Measurements from ENCODE around the gene GALNT2.

GRCh38 chr1:230165536-230165935, 98.5 kb downstream of the GALNT2 start:
- TF ChIP-seq CTCF (conservative IDR thresholded peaks at IDR 0.05; ENCODE audit: low read depth, low read length), result no peak
- no peak for TF ChIP-seq RAD21 (IDR thresholded peaks at IDR 0.05; ENCODE audit: low read length)
- TF ChIP-seq POLR2A (IDR thresholded peaks at IDR 0.05; ENCODE audit: low read depth, low read length), result no peak
- no peak for TF ChIP-seq NFE2L2 (IDR thresholded peaks at IDR 0.05; ENCODE audit: low read depth, low read length)
- no peak for TF ChIP-seq CEBPB (IDR thresholded peaks at IDR 0.05; ENCODE audit: low read depth, low read length)
- TF ChIP-seq SMC3 (IDR thresholded peaks at IDR 0.05; ENCODE audit: low read depth, low read length), result no peak
- no peak for TF ChIP-seq FOS (IDR thresholded peaks at IDR 0.05; ENCODE audit: low read depth, low read length)
- TF ChIP-seq, protein P1, sequence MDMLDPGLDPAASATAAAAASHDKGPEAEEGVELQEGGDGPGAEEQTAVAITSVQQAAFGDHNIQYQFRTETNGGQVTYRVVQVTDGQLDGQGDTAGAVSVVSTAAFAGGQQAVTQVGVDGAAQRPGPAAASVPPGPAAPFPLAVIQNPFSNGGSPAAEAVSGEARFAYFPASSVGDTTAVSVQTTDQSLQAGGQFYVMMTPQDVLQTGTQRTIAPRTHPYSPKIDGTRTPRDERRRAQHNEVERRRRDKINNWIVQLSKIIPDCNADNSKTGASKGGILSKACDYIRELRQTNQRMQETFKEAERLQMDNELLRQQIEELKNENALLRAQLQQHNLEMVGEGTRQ (IDR thresholded peaks at IDR 0.05; ENCODE audit: low read depth, low read length), result no peak
- TF ChIP-seq ELK1 (IDR thresholded peaks at IDR 0.05; ENCODE audit: borderline replicate concordance, low read depth, low read length), result no peak
- no peak for TF ChIP-seq RFX5 (IDR thresholded peaks at IDR 0.05; ENCODE audit: low read depth, low read length)
- no peak for TF ChIP-seq MXI1 (IDR thresholded peaks at IDR 0.05; ENCODE audit: borderline replicate concordance, low read depth, low read length)

All from IMR-90 (cell line).